Esophagus mucosa (tissue), 1 donor: ENCODE measurements around the gene PERM1. TPM values are rescaled to one million over a fixed set of nuclear protein-coding genes. Genes with fewer than 3 reads are reported as not detected.

Source experiments
- ATAC-seq: fragments of 200-7000 bp; cut with Tn5 transposase; one replicate; pipeline ENCODE4 v1.9.1; 2020
- total RNA-seq: library from RNA; stranded (reverse); gene quantifications from one replicate; pipeline ENCODE4 v1.2.4, GENCODE V29; 2023
- donor health status: DM: yes; HTN: yes; CAD: no.

PERM1 gene
- total RNA-seq, 1 donor from 2014 or later: not detected

- ATAC-seq: no peak
Measured at GRCh38 chr1:945688-946556, 36.0 kb downstream of the PERM1 start.

DNA sequence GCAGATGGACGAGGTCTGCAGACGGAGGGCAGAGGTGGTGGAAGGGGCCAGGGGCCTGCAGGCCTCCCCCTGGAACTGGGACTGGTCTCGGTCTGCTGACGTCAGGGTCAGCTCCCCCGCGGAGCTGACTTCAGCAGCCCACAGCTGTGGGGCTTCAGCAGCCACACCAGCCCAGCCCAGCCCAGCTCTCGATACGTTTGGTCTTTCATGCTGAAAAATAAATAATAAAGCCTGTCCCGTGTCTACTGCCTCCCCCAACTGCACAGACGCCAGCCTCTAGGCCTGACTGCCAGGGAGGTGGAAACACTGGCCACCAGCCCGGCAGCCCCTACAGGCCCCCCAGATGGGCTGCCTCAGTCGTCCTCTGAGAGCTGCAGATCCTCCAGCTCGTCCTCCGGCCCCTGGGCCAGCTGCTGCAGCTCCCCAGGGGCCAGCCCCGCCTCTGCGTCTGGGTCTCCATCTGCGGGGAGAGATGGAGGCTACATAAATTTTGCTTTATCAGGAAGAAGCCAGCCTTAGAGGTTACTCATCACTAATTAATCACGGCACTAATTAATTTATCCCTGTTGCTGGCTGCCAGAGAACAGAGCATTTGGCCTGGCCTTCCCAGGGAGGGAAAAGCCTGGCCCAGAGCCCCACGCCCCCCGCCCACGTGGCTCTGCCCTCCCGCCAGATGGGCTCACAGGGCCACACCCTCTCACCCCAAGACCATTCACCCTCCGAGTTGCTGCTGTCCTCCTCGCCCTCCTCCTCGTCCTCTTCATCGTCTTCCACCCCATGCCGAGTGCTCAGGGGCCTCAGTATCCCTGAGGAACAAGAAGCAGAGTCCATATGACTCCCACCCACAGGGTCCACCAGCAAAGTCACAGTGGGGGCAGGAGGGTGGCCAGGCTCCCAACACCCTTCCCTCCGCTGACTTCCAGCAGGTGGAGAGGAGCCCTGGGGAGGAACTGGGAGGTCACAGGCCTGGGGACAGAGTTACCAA, 37.3 kb downstream of the PERM1 start:
- ATAC-seq: no peak

DNA sequence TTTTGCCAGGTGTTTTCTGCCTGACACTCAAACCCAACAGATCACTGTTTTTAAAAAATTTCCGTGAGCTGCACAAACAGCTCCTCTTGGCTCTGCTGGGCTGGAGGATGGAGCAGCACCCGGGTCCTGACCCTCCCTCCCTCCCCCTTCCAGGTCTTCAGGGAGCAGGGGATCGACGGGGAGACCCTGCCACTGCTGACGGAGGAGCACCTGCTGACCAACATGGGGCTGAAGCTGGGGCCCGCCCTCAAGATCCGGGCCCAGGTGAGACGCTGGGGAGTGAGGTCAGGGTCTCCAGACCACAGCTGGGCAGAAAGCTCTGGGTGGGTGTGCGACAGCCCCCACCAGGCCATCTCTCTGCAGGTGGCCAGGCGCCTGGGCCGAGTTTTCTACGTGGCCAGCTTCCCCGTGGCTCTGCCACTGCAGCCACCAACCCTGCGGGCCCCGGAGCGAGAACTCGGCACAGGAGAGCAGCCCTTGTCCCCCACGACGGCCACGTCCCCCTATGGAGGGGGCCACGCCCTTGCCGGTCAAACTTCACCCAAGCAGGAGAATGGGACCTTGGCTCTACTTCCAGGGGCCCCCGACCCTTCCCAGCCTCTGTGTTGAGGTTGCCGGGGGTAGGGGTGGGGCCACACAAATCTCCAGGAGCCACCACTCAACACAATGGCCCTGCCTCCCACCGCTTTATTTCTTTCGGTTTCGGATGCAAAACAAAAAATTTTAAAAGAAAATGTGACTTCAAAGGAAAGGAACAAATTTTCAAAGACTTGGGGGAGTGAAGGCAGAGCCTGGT, 38.1 kb downstream of the PERM1 start:
- no peak for ATAC-seq

- peak; percentile 1 for ATAC-seq
Measured at GRCh38 chr1:942864-943533, 38.9 kb downstream of the PERM1 start.

DNA sequence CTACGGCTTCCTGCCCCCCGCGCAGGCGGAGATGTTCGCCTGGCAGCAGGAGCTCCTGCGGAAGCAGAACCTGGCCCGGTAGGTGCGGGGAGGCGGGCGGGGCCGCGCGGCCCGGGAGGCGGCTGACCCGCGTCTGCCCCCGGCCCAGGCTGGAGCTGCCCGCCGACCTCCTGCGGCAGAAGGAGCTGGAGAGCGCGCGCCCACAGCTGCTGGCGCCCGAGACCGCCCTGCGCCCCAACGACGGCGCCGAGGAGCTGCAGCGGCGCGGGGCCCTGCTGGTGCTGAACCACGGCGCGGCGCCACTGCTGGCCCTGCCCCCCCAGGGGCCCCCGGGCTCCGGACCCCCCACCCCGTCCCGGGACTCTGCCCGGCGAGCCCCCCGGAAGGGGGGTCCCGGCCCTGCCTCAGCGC, 39.5 kb downstream of the PERM1 start:
- peak; percentile 2 for ATAC-seq

GRCh38 chr1:941588-942383, 40.1 kb downstream of the PERM1 start:
- peak; percentile 40 for ATAC-seq

GRCh38 chr1:941015-941587, 40.8 kb downstream of the PERM1 start:
- no peak for ATAC-seq

GRCh38 chr1:940107-941014, 41.5 kb downstream of the PERM1 start:
- no peak for ATAC-seq

DNA sequence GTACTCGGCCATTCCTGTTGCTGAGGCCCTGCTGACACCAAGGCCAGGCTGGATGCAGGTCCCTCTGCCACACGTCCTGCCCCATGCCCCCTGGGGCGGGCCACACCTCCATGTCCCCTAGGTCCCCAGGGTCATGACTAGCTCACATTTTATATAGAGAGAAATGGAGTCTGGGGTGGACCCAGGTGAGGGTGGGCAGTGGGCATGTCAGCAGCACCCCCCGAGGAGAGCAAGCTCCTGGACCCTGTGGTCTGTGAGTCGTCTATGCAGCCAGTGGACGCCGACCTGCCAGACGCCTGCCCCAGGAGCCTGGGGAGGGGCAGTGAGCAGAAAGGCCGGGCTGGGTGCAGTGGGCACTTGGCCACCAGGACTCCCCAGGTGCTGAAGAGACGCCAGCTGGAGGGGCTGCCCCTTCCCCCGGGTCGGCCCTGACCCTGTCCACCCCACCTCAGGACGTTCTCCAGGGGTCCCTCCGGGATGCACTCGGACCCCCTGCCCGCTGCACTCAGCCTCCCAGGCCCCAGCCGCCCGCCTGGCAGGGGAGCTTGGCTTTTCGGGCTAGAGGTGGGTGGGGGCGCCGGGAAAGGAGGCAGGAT, 42.3 kb downstream of the PERM1 start:
- ATAC-seq: no peak

- ATAC-seq: no peak
Measured at GRCh38 chr1:938711-939489, 43.0 kb downstream of the PERM1 start.

DNA sequence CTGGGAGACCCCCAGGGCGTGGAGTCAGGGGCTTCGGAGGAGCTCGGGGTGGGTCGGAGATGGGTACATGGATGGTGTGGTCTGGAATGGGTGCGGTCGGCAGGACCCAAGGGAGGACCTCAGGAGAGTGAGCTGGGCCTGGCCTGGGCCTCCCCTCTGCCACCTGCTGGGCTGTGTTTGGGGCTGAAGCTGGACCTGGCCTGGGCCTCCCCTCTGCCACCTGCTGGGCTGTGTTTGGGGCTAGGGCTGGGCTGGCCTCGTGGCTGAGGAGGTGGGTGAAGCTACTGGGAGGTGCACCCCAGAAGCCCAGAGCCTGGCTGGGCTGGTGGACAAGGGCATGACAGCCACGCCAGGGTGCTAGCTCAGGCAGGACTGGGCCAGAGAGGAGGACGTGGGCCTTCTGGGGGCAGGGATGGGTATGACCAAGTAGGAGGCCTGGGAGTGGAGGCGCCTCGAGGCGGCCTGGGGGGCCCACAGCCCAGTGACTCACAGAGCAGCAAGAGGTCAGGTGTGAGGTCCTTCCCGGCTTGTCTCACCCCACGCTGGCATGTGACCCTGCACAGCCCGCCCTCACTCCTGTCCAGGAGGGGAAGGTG, 43.7 kb downstream of the PERM1 start:
- peak; percentile 56 for ATAC-seq

- ATAC-seq: no peak
Measured at GRCh38 chr1:937521-937920, 44.4 kb downstream of the PERM1 start.

DNA sequence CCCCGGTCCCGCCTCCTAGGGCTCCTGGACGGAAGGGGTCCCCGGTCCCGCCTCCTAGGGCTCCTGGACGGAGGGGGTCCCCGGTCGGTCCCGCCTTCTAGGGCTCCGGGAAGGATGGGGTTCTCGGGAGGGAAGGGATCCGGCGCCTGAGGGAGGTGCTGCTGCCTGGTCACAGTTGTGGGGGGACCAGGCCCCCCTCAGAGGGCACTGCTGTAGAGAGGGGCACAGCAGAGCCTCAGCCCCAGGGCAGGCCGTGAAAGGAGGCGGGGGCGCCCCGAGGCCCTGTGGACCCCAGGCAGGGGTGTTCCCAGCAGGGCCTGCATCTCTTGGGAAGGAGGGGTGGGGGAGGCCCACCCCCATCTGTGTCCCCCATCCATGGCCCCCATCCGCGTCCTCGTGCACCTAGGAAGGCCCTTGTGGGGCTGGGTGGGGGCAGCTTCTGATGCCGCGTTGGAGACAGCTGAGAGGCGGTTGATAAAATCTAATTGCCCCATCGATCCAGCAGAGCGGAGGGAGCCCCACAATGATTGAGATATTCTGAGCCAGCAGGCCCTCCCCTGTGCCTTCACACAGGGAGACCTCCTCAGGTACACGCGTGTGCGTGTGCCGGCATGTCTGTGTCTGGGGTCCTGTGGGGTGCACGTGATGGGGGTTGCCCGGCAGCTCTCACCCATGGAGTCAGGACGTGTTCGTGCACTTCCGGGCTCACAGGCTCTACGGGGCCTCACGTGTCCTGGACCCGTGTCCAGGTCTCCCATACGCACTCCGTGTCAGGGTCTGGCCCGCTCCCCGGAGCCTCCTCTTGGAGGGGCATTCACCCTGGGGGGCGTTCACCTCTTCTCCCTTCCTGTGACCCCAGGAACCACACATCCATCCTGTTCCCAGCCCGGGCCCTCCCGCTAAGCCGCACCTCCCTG, 45.3 kb downstream of the PERM1 start:
- ATAC-seq: no peak

- no peak for ATAC-seq
Measured at GRCh38 chr1:935751-936231, 46.1 kb downstream of the PERM1 start.

DNA sequence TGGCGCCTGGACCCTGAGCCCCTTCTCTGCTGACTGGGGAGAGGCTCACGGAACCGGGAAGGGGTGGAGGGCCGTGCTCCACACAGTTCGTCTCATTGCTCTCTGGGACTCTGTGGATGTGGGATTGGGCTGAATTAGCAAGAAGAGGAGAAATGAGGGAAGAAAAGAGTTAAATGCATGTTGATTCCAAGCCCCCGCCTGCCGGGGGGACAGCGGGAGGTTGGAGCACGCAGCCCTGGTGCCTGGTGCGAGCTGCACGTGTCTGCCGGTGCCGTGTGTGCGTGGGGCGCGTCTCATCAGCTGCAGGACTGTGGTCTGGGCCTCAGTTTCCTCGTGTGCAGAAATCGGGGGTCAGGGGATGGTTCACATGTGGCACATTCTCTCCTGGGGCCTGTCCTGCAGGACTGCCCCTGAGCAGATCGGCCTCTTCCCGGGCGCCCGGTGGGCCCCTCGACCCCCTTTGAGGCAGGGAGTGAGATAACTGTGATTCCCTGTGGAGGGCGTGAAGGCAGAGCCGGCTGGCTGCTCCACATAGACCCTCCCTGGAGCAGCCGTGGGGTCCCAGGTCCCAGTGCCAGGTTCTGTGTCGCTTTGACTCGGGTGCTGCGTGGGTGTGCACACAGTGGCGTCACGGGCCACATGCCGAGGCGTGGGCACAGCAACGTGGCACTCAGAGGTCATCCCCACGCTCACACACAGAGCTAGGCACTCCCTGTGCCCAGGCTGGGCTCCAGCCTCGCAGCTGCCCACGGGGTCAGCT, 46.7 kb downstream of the PERM1 start:
- ATAC-seq: no peak

DNA sequence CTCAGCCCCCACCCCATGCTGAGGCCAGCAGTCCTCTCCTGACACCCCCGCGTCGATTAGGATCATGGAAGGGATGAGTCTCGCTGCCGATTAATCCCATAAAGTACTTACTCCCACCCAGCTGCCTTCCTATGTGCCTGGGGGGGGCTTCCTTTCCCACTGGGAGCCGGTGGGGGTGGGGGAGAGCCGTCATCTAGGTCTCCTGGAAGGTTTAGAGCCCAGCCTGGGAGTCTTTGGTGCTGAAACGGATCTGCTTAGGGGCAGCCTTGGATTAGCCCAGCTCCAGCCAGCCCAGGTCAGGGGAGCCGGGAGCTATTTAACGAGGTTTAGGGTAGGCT, 48.3 kb downstream of the PERM1 start:
- ATAC-seq: no peak
